Measurements from ENCODE around the gene CCRL2.

Gene CCRL2

DNA sequence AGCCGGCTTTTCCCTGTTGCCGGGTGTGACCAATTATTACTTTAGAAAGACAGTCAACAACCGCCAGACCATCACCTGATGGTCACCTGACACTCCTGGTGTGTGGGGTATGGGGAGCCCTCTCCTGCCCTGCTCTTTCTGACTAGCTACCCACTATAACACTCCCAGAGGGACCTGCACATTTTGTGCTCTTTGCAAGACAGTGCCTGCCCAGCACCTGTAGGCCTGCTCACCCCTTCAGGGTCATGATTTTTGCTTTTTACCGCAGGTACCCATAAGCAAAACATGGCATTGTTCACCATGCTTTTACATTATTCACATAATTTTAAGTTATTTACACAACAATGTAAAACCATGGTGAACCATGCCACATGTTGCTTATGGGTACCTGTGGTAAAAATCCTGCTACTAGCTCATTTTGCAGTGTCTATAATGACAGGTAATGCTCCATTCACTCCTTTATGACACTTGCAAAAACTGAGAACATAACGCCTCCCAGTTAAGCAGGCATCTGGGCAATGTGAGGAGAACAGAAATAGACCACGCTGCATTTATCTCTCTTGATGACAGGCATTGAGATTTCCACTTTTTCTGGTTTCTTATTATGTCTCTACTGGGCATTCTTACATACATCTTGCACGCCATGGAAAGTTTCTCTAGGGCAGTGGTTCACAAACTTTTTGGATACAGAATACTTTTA is 9.9 kb downstream of the CCRL2 start:
- Mint-ChIP-seq H3K9me3 (no peaks in the 10 kb centered on the region), H3K27me3 (ENCODE audit: low read depth, poor library complexity) (peaks cover 17% of the 10 kb centered on the region), H3K27ac (peak overlapping the region; percentile 29), H3K4me3 (no peak overlapping the region), H3K4me1 (peaks cover 9% of the 10 kb centered on the region), H3K36me3 (ENCODE audit: low read depth) (no peaks in the 10 kb centered on the region)
- no peak for DNase-seq
- TF ChIP-seq, protein P1, sequence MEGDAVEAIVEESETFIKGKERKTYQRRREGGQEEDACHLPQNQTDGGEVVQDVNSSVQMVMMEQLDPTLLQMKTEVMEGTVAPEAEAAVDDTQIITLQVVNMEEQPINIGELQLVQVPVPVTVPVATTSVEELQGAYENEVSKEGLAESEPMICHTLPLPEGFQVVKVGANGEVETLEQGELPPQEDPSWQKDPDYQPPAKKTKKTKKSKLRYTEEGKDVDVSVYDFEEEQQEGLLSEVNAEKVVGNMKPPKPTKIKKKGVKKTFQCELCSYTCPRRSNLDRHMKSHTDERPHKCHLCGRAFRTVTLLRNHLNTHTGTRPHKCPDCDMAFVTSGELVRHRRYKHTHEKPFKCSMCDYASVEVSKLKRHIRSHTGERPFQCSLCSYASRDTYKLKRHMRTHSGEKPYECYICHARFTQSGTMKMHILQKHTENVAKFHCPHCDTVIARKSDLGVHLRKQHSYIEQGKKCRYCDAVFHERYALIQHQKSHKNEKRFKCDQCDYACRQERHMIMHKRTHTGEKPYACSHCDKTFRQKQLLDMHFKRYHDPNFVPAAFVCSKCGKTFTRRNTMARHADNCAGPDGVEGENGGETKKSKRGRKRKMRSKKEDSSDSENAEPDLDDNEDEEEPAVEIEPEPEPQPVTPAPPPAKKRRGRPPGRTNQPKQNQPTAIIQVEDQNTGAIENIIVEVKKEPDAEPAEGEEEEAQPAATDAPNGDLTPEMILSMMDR (IDR thresholded peaks at IDR 0.05) = no peak

DNA sequence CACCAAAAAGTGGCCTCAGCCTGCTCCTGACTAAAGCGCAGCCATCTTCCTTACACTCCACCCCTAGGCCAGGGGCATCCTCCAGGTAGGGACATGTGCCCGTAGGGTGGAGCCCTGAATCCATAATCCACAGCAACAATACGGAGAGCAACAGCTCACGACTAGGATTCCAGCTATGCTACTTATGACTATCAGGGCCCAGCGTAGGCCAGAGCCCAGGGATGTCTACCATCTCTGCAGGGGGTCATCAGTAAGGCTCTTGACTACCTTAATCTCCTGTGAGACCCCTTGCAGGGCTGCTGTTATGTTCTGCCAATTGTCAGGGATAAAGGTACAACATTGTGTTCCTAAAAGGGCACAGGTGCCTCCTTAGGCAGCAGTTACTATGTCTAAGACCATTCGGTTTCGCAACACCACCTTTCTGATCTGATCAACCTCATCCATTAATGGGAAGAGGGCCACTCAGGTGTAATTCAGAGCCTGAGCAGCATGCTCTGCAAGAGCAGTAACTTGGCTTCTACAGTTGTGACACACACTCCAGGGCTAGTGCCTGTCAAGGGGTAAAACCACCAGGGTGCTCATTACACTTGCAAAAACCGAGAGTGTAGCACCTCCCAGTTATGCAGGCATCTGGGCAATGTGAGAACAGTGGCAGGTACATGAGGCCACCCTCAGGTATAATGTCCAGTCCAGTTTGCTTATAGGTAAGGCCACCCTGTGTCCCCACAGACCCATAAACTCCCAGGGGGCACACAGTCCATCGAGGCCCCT is 11.0 kb downstream of the CCRL2 start:
- TF ChIP-seq, protein P1 (IDR thresholded peaks at IDR 0.05) = no peak
- Mint-ChIP-seq H3K4me3 (no peak overlapping the region), H3K27me3 (ENCODE audit: low read depth, poor library complexity) (peaks cover 15% of the 10 kb centered on the region), H3K4me1 (peaks cover 9% of the 10 kb centered on the region), H3K9me3 (no peaks in the 10 kb centered on the region), H3K36me3 (ENCODE audit: low read depth) (no peaks in the 10 kb centered on the region), H3K27ac (no peak overlapping the region)
- DNase-seq = no peak

DNA sequence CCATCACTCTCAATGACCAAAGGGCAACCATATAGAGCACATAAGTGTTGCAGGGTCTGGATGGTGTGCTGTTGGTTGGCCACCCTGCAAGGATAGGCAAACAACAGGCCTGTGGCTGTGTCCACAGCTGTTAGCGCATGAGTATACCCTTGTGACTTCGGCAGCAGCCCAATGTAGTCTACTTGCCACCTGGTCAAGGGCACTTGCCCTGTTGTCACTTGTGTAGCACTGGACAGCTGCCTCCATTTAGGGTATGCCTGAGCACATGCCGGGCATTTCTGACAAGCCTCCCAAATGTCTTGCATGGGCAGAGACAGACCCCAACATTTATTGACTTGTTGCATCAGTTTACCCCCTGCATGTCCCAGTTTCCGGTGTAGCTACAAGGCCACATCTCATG is 12.8 kb downstream of the CCRL2 start:
- no peak for DNase-seq
- Mint-ChIP-seq H3K36me3 (ENCODE audit: low read depth) (no peaks in the 10 kb centered on the region), H3K27ac (no peak overlapping the region), H3K27me3 (ENCODE audit: low read depth, poor library complexity) (peaks cover 18% of the 10 kb centered on the region), H3K4me1 (peaks cover 9% of the 10 kb centered on the region), H3K9me3 (no peaks in the 10 kb centered on the region), H3K4me3 (no peak overlapping the region)
- TF ChIP-seq, protein P1 (IDR thresholded peaks at IDR 0.05) = no peak

DNA sequence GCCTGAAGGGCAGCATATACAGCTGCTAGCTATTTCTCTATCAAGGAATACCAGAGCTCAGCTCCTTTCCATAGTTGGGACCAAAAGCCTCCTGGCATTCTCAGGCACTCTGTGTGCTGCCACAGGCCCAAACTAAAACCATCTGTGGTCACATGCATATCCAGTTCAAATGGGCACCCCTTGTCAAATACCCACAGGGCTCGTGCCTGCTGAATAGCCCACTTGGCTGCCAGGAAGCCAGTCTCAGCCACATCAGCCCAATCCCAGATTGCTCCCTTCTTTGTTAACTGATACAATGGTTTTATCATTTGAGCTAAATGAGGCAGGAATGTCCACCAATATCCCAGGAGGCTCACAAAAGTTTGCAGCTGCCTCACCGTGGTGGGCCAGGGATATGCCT is 13.9 kb downstream of the CCRL2 start:
- H3K27ac Mint-ChIP-seq = no peak overlapping the region
- no peak for DNase-seq
- no peaks in the 10 kb centered on the region for H3K9me3 Mint-ChIP-seq
- no peaks in the 10 kb centered on the region for H3K36me3 Mint-ChIP-seq (ENCODE audit: low read depth)
- H3K4me1 Mint-ChIP-seq = peaks cover 9% of the 10 kb centered on the region
- H3K4me3 Mint-ChIP-seq = no peak overlapping the region
- peaks cover 18% of the 10 kb centered on the region for H3K27me3 Mint-ChIP-seq (ENCODE audit: low read depth, poor library complexity)
- TF ChIP-seq, protein P1 (IDR thresholded peaks at IDR 0.05) = no peak

DNA sequence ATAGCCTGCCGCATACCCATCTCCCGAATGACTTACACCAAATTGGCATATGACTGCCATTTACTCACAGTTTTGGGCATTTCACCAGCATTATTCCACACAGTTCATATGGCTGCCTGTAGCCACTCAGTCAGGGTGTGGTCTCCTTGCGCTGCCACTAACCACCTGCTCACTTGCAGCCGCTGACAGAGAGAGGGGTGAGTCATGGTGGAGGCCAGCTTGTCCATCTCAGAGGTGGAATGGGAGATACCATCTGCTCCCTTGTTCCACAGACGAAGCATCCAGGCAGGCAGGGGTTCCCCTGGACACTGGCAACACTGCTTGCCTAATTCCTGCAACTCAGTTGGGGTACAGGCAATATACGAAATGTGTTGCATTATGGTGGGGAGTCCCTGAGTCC is 15.6 kb downstream of the CCRL2 start:
- no peak overlapping the region for H3K4me3 Mint-ChIP-seq
- no peaks in the 10 kb centered on the region for H3K4me1 Mint-ChIP-seq
- no peak for DNase-seq
- H3K27ac Mint-ChIP-seq = no peak overlapping the region
- TF ChIP-seq, protein P1 (IDR thresholded peaks at IDR 0.05) = no peak
- H3K27me3 Mint-ChIP-seq (ENCODE audit: low read depth, poor library complexity) = peaks cover 11% of the 10 kb centered on the region
- no peaks in the 10 kb centered on the region for H3K36me3 Mint-ChIP-seq (ENCODE audit: low read depth)
- no peaks in the 10 kb centered on the region for H3K9me3 Mint-ChIP-seq
